Activated CD4-positive, CD25-positive, alpha-beta regulatory T cell treated with anti-CD3 and anti-CD28 coated beads, Interleukin-2, amount 50 U/mL, for 24 hours (primary cell): ENCODE measurements around the gene APOL1.
A peak's percentile ranks its signal among the peaks of the same experiment; 100 is the strongest.

Source experiments
- ATAC-seq, 2 donors: fragments of 150-1000 bp; cut with Tn5 transposase; one replicate each; pipeline ENCODE4 v1.10.0; 2021; ENCODE audit warnings: mild to moderate bottlenecking in 1 of 2, moderate library complexity in 1 of 2

APOL1 gene

DNA sequence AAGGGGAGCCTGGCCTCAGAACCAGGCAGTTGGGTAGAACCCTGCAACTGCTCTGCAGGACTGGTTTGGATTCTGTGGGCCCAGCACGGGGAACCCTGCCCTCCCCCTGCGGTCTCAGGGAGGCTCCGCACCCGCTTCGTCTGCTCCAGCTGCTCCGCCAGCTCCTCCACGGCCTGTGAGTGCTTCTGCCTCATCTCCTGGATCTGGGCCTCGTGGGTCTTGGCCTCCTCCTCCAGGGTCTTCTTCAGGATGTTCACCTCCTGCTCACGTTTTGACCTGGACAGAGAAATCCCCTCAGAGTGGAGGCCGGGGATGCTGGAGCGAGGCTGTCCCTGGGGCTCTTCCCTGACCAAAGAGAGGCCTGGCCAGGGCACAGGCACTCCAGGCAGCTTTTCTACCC lies 41.9 kb downstream of the APOL1 start:
- no peak for ATAC-seq

DNA sequence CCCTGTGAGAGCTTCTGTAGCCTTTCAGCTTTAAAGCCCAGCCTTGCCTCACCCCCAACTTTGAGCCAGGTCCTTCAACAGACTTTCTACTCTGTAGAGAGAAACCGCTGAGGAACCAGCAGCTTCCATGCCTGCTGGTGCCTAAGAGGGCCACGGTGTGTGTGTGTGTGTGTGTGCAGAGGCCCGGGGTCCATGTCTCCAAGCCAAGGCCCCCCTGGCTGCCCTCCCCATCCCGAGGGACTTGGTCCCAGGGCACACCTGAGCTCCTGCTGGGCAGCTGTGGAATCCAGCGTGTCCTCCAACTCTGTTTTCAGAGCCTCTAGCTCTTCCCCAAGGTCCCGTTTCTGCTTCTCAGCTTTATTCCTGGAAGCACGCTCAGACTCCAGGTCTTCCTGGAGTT lies 42.3 kb downstream of the APOL1 start:
- ATAC-seq: no peak

DNA sequence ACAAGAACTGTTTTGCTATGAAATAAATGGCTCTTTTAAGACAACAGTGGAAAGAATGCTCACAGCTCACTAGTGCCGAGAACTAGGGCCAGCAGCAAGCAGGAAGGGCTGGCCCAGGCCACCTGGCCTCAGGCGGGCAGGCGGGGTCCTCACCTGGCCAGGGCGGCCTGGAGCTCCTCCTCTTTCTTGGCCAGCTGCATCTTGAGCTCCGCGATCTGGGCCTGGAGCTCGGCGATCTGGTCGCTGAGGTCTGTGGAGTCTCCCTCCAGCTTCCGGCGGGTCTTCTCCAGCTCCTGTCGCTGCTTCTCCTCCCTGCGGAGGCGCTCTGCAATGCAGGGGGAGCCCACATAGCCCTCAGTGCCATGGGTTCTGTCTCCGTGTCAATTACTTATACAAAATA lies 43.8 kb downstream of the APOL1 start:
- no peak for ATAC-seq

DNA sequence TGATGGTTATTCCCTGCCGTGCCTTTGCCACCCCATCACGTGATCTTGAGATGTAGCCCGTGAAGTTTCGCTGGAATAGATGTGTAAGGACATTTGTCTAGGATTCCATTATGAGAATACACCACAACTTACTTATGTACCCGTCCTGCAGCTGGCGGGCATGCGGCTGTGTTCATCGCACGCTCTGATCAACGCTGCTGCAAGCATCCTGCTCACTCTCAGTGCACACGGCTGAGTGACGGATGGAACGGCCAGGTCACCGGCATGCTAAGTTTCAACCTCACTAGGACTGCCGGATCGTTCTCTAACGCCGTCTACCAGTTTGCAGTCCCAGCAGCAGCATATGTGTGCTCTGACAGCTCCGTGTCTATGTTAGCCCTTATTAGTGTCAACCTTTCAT lies 44.6 kb downstream of the APOL1 start:
- ATAC-seq: no peak

DNA sequence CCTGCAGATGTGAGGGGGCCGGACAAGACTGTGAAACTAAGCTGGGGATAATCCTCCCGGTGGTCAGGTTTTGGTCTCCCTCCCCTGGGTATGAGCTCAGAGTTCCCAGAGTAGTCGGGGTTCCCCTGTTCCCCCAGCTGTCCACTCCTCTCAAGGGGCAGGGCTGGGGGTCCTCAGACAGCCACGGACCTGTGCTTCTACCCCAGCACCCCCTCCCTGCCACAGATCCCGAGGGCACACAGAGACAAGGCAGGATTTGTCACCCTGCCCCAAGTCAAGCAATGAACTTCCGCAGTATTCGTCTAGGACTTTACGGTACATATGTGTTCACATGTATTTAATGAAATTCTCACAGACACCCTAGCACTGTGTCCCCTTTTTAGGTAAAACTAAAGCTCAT lies 45.2 kb downstream of the APOL1 start:
- no peak for ATAC-seq

DNA sequence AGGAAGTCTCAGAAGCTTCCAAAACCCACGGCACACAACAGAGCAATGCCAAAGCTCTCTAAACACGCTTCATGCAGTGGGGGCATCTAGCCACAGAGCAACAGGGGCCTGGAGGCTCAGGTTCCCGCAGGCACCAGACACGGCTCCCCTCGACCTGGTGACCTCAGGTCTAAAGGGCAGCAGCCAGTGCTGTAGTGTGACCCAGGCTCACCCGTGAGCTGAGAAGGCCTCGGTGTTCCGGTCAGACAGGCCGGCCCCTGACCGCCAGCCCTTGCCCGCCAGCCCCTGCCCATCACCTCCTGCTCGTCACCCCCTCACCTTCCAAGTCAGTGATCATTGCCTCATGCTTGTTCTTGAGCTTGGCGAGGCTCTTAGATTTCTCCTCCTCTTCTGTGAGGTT lies 45.7 kb downstream of the APOL1 start:
- ATAC-seq: no peak

DNA sequence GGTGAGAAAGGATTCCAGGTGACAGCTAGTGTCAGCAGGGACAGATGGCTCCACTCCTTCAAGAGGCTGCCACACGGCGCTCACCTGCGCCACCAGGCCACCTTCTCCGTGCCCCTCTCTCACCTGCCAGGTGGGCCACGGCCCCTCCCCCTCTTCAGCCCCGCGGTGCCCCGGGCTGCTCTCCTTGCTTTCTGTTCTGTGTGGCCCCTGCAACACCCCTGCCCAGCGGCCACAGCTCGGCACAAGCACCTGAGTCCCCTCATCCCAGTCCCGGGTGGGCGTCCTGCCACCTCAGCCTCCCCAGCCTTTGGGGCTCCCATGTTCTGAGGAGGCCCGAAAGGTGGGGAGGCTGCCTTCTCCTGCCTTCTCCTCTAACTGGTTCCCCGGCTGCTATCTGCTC lies 46.4 kb downstream of the APOL1 start:
- ATAC-seq: no peak

DNA sequence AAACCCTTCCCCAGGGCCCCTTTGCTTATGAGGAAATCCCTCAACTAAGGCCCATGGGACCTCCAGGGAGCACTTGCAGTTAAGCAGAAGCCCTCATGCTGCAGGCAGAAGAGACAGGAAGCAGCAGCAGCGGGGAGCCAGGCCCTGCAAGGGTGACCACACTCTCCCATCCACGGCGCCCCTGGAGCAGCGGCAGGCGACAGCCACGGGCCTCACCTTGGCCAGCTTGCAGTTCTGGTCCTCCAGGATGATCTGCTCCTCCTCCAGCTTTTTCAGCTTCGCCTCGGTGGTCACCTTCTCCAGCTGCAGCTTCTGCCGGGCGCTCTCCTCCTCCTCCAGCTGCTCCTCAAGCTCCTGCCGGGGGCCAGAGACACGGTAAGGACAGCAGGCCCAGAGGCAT lies 47.0 kb downstream of the APOL1 start:
- ATAC-seq: no peak

DNA sequence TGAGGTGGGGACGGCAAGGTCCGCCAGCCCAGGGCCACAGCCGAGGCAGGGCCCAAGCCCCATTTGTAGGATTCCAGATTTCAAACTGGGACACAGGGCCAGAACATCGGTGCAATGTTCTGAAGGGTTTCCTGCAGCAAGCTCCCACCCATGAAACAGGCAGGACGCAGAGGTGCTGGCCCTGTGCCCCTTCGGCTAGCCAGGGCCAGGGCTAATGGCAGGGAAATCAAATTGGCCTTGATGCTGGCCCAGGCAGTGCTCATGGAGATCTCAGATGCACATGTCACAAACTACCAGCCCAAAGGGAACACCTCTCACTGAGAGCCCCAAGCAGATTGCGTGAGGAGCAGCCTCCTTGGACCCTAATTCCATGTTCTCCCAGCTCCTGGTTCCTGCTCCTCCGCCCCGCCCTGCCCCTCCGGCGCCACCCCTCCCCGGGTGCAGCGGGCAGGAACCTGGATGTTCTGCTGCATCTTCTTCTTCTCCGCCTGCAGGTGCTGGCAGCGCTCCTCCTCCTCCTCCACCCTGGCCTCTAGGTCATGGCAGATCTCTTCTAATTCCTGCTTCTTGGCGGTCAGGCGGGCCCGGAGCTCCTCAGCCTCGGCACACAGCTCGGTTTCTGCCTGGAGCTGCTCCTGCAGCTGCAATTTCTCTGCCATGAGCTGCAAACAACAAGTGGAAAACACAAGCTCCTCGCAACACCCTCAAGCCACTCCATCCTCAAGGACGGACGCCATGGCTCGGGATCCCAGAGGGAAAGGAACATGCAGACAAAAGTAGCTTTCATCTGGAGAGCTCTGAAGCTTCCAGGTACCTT lies 47.7 kb downstream of the APOL1 start:
- no peak for ATAC-seq

DNA sequence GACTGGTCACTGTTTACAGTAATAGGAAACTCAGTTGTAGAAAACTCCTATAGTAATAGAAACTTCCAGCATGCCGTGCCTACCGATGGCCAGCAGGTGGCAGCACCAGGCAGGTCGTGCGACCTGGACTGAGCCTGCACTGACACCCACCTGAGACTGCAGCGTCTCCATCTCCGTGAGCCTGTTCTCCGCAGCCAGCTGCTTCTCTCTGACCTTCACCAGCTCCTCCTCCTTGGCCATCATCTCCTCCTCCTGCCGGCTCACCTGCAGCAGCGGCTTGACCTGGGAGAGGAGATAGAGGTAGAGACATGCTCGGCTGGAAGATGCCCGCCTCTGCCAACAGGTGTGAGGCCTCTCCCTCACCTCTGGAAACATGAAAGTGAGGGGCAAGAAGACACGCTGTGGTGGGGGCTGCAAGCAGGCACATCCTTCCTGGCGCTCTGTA lies 48.5 kb downstream of the APOL1 start:
- ATAC-seq: peak; percentile 85 to 88

DNA sequence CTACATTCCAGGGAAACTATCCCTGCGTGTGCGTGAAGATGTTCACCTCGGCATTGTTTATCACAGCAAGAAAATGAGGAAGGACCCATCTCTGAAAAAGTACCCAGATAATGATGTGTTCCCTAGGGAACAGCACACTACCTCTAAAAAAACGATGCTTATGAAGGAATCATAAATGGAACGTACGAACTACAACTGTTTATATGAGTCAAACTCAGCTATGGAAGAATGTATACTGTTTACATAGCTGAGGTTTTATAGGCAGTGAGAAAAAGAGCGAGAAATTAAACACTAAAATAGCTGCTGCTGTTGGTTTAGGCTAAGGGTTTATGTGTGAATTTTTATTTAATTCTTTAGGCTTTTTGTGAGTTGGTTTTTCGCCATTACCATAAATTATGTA lies 48.9 kb downstream of the APOL1 start:
- ATAC-seq: no peak

DNA sequence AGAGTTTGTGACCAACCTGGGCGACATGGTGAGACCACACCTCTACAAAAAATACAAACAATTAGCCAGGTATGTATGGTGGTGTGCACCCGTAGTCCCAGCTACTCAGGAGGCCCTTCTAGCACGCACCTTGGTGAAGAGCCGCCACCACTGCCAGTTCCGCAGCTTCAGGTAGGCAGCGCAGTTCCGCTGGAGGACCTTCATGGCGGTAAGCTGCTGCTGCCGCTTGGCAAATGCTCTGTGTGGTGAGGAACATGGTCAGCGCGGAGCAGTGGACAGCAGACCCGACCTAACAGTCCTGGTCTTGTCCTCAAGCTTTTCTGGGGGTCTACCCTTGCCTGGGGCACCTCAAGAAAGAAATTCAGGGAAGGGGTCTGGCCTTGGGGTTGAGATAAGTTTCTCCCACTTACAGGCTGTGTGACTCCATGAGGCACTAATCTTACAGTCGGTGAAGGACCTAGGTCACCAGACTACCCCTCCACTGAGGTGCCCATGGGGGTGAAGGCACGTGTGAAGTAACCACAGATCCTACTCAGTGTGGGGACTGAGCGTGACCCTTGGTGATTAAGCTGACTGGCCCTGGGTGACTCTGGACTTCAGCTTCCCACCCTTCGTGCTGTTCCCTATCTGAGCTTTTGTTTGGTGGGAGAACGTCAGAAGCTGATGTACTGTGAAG lies 49.6 kb downstream of the APOL1 start:
- no peak for ATAC-seq

DNA sequence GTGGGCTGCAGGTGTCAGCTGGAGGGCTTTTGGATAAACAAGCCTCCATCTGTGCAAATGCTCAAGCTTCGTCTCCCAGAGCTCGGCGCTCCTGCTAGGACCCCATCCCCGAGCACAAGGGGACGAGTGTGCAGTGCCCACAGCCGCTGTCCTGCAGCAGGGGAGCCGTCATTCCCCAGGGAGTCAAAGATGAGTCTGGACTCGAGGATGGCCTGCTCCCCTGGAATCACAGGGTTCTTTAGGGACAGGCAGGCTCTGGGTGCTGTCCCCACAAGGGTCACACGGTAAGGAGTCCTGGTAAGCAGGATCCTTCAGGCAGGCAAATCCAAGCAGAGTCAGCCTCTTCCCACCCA lies 50.2 kb downstream of the APOL1 start:
- no peak for ATAC-seq

DNA sequence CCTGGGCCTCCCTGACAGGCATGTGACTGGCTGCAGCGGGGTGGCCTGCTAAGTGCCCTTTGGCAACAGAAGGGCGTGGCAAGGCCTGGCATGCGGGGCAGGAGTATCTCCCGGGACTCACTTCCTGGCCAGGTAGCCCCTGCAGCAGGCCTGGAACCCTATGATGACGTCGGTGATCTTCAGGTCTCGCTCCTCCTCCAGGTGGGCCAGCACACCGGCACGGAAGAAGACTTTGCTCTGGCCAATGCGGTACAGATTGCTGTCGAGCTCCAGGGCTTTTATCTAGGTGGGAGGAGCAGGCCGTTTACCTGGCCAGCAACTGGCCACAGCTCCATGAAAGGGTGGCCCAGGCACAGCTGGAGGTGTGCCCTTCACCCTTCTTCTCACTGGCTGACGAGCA lies 50.9 kb downstream of the APOL1 start:
- no peak for ATAC-seq

DNA sequence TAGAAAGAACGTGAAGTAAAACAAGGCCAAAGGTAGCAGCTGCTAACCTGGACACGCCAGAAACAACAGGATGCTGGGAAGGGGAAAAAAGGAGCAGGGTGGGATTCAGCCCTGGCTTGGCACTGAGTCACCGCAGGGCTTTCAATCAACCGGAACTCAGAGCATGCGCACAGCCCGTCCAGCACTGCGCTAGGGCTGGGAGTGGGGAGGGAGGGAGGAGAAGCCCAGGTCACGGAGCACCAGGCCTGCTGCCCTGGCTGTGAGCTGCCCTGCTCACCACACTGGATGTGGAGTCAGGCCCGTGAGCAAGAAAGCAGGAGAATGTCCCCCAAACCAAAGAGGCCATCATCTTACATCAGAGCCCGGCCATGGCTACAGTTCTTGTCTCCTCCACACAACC lies 51.5 kb downstream of the APOL1 start:
- no peak for ATAC-seq

DNA sequence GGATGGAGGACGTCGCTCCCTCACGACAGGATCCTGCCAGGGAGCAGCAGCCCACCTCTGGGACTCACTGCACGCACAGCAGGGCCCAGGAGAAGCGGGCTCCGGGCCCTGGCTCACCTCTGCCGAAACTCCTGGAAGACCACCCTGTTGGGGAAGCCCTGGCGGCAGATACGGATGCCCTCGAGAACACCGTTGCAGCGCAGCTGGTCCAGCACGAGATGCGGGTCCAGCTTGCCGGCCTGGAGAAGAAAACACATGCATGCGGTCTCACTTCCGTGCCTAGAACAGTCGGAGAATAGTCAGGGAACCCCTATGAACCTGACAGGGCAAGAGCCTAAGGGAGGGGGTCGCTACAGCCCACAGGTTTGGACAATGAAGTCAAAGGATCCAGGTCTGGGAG lies 52.9 kb downstream of the APOL1 start:
- ATAC-seq: no peak

DNA sequence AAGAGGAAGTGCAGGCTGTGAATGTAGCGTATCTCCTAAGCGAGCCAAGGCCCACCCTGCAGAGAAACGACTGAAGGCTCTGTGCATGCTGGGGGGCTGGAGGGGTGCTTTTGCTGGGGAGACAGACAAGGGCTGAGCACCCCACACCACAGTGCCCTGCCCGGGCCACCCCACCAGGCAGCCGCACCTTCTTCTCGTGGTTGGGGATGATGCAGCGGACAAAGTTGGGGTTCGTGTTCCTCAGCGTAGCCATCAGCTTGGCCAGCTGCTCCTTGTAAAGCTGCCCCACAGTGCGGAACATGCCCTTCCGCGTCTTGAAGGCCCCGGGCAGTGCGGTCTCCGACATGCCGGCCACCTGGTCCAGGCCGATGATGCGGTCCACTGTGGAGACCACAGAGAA lies 53.3 kb downstream of the APOL1 start:
- no peak for ATAC-seq

DNA sequence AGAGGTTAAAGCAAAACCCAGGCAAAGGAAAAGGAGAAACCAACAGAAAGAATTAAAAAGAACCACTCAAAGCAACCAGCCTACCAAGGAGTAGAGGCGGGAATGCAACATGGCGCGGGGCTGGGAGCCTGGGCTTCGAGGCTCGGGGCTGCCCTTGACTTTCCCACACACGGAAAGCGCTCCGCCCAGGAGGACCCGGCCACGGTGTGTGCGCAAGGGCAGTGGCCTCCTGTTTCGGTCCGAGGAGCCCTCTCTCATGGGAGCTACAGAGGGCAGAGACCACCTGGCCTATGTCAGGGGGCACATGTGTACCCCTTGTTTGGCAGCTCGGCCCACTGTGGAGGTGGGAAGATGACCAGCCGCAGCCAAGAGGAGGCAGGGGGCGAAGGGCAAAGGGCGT lies 55.9 kb downstream of the APOL1 start:
- ATAC-seq: no peak

DNA sequence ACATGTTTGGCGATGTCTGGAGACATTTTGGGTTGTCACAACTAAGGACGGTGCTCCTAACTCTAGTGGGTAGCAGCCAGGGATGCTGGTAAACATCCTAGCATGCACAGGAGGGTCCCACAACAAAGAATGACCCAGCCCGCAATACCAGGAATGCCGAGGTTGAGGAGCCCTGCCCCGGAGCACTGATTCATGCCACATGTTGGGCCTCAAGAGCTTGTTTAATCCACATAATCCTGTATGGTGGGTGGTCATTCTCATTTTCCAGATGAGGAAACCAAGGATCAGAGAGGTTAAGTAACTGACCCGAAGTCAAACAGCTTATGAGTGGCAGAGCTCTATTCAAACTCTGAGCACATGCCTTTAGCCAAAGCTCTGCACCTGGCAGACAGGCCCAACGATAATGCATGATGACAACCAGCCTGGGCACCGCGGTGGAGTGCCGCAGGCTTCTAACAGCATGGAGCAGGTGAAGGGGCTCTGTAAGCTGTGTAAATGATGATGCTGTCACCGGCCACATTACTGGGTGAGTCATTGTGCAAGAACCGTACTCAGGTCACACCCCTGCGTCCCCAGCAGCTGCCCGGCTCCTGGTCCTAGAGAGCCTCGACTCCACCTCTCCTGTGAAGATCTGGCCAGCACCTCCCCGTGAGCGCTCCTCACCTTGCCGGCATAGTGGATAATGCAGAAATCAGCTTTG lies 58.6 kb downstream of the APOL1 start:
- ATAC-seq: peak; percentile 51 to 58

DNA sequence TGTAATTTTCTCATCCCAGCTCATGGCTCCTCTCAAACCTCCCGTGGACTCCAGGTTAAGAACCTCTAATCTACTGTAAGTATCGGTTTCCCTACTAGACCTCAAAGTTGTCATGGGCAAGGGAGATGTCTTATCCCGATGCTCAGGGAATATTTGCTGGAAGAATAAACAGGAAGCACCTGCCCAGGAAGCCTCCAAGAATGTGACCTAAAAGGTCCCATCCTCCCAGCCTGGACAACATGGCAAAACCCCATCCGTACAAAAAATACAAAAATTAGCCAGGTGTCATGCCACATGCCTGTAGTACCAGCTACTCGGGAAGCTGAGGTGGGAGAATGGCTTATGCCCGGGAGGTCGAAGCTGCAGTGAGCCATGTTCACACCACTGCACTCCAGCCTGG lies 62.4 kb downstream of the APOL1 start:
- no peak for ATAC-seq

DNA sequence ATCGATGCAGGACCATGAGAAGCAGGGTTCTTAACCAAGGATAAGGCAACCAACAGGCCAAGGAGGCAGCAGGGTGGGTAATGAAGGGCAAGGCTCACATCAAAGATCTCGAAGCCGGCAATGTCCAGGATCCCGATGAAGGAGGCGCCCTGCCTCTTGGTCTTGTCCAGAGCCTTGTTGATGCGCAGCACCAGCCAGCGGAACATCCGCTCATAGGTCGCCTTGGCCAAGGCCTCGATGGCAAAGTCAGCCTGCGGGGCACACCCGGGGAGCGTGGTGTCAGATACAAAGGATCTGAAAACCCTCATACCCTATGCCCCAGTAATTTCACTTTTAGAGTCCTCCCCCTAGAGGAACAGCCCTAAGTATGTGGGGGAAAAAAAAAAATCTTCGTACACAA lies 63.5 kb downstream of the APOL1 start:
- no peak for ATAC-seq
